Sigmoid colon (tissue), 7 donors: ENCODE results near the gene GALNT12. TPM values are rescaled to one million over a fixed set of nuclear protein-coding genes. Genes with fewer than 3 reads are reported as not detected.

Source experiments
- DNase-seq: peaks from one replicate; pipeline ENCODE4 v3.0.0-alpha.2; 2019
- H3K27ac ChIP-seq, 4 donors: fragments of 200-600 bp; sonication (generic); one replicate each; pipeline ENCODE4 v1.5.1; 2016 to 2019; ENCODE audit warnings: mild to moderate bottlenecking in 1 of 4
- H3K27me3 ChIP-seq, 3 donors: fragments of 200-600 bp; sonication (generic); one replicate each; pipeline ENCODE4 v1.5.1; 2019; ENCODE audit warnings: mild to moderate bottlenecking in 1 of 3
- H3K36me3 ChIP-seq, 4 donors: fragments of 200-600 bp; sonication (generic); one replicate each; pipeline ENCODE4 v1.5.1; 2016 to 2019
- H3K4me1 ChIP-seq, 4 donors: fragments of 200-600 bp; sonication (generic); one replicate each; pipeline ENCODE4 v1.5.1; 2017 to 2019
- H3K4me3 ChIP-seq, 4 donors: fragments of 200-600 bp; sonication (generic); one replicate each; pipeline ENCODE4 v1.5.1; 2017 to 2019; ENCODE audit warnings: mild to moderate bottlenecking in 2 of 4, moderate library complexity in 1 of 4
- H3K9me3 ChIP-seq, 4 donors: fragments of 200-600 bp in 3 of 4; sonication (generic) in 3 of 4; one replicate each; pipeline versions ENCODE4 v1.5.1 to v1.6.1; 2013 to 2019
- EP300 ChIP-seq, 4 donors: sonication (generic); formaldehyde crosslinking; IDR thresholded peaks; one replicate each; pipeline ENCODE4 v1.6.1; 2017; ENCODE audit warnings: antibody characterized with exemption in 4 of 4
- POLR2A ChIP-seq, 2 donors: fragments of 450-650 bp; IDR thresholded peaks; one replicate each; pipeline ENCODE4 v1.6.1; 2016; ENCODE audit warnings: antibody characterized with exemption in 2 of 2, mild to moderate bottlenecking in 2 of 2, moderate library complexity in 2 of 2
- POLR2AphosphoS5 ChIP-seq, 4 donors: sonication (generic); formaldehyde crosslinking; IDR thresholded peaks; one replicate each; pipeline ENCODE4 v1.6.1; 2017; ENCODE audit warnings: antibody characterized with exemption in 4 of 4
- WGBS, 2 donors: extraction: QIAGEN DNeasy Blood & Tissue Kit; methylation state at CpG; one replicate each; pipeline ENCODE4 v1.1.7; 2013; 5-methylcytosine and 5-hydroxymethylcytosine counted together
- intact Hi-C: fragments of 100-400 bp; cut with DNase I; formaldehyde crosslinking; loops from one replicate; pipeline ENCODE4 v1.15.1; 2023
- polyA plus RNA-seq, 3 donors: library from polyadenylated mRNA; stranded (reverse); fragments of 200-250 nt; gene quantifications; one replicate each; pipeline ENCODE4 v1.2.3, GENCODE V29; 2013
- total RNA-seq, 4 donors: library from RNA; depleted of rRNA; stranded (reverse); fragments of >200 nt; gene quantifications; one replicate each; pipeline ENCODE4 v1.1.0, GENCODE V29; 2016
- TF ChIP-seq, protein P1 (sequence below), 4 experiments: fragments of 450-650 bp in 3 of 4; fragments of 200-600 bp in 1 of 4; IDR thresholded peaks; one replicate each; pipeline ENCODE4 v1.5.1; 2016 to 2019; ENCODE audit warnings: antibody characterized with exemption in 4 of 4, mild to moderate bottlenecking in 3 of 4, moderate library complexity in 2 of 4
- donor health status: healthy with polysubstance abuse.
- donor health status: Bipolar disorder and iron deficiency.
- donor health status: healthy.

GALNT12 gene
- total and polyA plus RNA-seq, 7 donors: 11.5 to 34.2 (median 18.9) TPM

DNA sequence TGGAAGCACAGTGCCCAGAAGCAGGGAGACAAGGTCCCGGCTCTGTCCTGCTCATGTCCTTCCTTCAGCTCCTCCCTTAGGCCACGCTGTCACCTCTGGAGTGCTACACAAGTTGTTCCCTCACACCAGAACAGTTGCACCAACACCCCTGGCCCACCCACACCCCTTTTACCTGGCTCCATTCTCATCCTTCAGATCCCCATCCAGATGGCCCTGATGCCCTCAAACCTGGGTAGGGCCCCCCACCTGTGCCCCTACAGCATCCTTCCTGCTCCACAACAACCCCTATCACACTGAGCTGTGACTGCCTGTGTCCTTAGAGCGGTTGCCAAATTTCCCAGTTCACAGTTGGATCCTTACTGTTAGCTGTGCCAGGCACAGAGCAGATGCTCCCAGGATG lies 40.3 kb upstream of the GALNT12 start:
- H3K27me3 ChIP-seq: no peaks in the 10 kb centered on the region
- no peaks in the 10 kb centered on the region for H3K4me1 ChIP-seq
- H3K36me3 ChIP-seq: peaks cover 20 to 79% (median 47%) of the 10 kb centered on the region in 4 donors
- TF ChIP-seq POLR2AphosphoS5 (IDR thresholded peaks at IDR 0.05) (no peak), POLR2A (IDR thresholded peaks at IDR 0.05) (no peak)
- TF ChIP-seq, protein P1, sequence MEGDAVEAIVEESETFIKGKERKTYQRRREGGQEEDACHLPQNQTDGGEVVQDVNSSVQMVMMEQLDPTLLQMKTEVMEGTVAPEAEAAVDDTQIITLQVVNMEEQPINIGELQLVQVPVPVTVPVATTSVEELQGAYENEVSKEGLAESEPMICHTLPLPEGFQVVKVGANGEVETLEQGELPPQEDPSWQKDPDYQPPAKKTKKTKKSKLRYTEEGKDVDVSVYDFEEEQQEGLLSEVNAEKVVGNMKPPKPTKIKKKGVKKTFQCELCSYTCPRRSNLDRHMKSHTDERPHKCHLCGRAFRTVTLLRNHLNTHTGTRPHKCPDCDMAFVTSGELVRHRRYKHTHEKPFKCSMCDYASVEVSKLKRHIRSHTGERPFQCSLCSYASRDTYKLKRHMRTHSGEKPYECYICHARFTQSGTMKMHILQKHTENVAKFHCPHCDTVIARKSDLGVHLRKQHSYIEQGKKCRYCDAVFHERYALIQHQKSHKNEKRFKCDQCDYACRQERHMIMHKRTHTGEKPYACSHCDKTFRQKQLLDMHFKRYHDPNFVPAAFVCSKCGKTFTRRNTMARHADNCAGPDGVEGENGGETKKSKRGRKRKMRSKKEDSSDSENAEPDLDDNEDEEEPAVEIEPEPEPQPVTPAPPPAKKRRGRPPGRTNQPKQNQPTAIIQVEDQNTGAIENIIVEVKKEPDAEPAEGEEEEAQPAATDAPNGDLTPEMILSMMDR (IDR thresholded peaks at IDR 0.05): no peak
- intact Hi-C loops: no loop called here
- no peaks in the 10 kb centered on the region for H3K9me3 ChIP-seq
- 93 to 96% methylated on average over 3 of the region's 3 CpGs for WGBS, 2 donors
- H3K27ac ChIP-seq: no peak overlapping the region
- no peak for DNase-seq
- no peak overlapping the region for H3K4me3 ChIP-seq

DNA sequence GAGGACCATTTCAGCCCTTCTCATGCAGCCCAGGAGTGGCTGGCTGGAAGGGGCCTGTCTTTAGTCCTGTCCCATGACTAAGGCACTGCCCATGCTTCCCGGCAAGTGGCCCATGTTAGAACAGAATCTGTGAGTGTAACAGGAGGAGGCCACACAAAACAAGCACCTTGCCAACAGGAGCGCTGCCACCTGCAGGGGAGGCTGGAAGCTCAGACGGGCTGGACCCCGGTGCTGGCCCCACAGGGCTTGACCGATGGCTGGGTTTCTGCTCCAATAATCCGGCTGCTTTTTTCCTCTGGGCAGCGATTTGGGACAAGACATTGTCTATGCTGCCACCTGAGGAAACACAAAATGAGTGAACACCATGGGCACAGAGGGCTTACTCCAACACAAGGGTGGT lies 39.6 kb upstream of the GALNT12 start:
- Histone ChIP-seq H3K4me1 (no peaks in the 10 kb centered on the region), H3K9me3 (no peaks in the 10 kb centered on the region), H3K27ac (no peak overlapping the region), H3K36me3 (peaks cover 27 to 86% (median 52%) of the 10 kb centered on the region in 4 donors), H3K4me3 (no peak overlapping the region), H3K27me3 (no peaks in the 10 kb centered on the region)
- 96% methylated on average over 7 of the region's 7 CpGs for WGBS, 2 donors
- intact Hi-C loops: no loop called here
- no peak for TF ChIP-seq POLR2AphosphoS5 (IDR thresholded peaks at IDR 0.05)
- TF ChIP-seq EP300 (IDR thresholded peaks at IDR 0.05): no peak
- TF ChIP-seq POLR2A (IDR thresholded peaks at IDR 0.05): no peak
- TF ChIP-seq, protein P1 (IDR thresholded peaks at IDR 0.05): no peak
- no peak for DNase-seq

GRCh38 chr9:98768344-98768743 lies 39.1 kb upstream of the GALNT12 start:
- no peak for TF ChIP-seq EP300 (IDR thresholded peaks at IDR 0.05)
- TF ChIP-seq POLR2A (IDR thresholded peaks at IDR 0.05): no peak
- TF ChIP-seq, protein P1 (IDR thresholded peaks at IDR 0.05): no peak
- no peak for TF ChIP-seq POLR2AphosphoS5 (IDR thresholded peaks at IDR 0.05)
- H3K36me3 ChIP-seq: peaks cover 30 to 90% (median 56%) of the 10 kb centered on the region in 4 donors
- H3K9me3 ChIP-seq: no peaks in the 10 kb centered on the region
- no peak for DNase-seq
- no peak overlapping the region for H3K27ac ChIP-seq
- intact Hi-C loops: no loop called here
- no peak overlapping the region for H3K4me3 ChIP-seq
- no peaks in the 10 kb centered on the region for H3K27me3 ChIP-seq
- 96% methylated on average over 9 of the region's 9 CpGs for WGBS, 2 donors
- no peaks in the 10 kb centered on the region for H3K4me1 ChIP-seq

DNA sequence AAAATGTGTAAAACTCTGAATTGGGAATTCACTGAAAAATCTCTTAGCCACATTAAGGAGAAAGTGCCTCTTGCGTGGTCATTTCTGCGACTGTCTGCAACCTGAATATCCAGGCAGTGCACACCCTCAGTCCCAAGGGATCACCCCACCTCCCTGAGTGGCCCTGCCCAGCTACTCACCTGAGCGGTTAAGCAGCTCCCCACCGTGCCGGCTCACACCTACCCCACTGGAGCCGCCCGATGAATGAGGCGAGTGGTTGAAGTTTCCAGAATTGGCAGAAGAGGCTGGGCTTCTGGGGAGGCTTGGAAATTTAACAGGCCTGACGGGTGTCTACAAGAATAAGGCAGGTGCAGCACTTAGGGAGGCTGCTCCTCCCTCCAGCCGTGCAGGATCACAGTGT lies 36.8 kb upstream of the GALNT12 start:
- Histone ChIP-seq H3K27me3 (no peaks in the 10 kb centered on the region), H3K27ac (no peak overlapping the region), H3K4me3 (no peak overlapping the region), H3K36me3 (peaks cover 38 to 89% (median 55%) of the 10 kb centered on the region in 4 donors), H3K4me1 (no peaks in the 10 kb centered on the region), H3K9me3 (no peaks in the 10 kb centered on the region)
- intact Hi-C loops: no loop called here
- DNase-seq: no peak
- TF ChIP-seq POLR2AphosphoS5 (IDR thresholded peaks at IDR 0.05) (no peak), EP300 (IDR thresholded peaks at IDR 0.05) (no peak), POLR2A (IDR thresholded peaks at IDR 0.05) (no peak)
- TF ChIP-seq, protein P1 (IDR thresholded peaks at IDR 0.05): no peak
- 96 to 98% methylated on average over 10 of the region's 10 CpGs for WGBS, 2 donors

- no peak for TF ChIP-seq POLR2AphosphoS5 (IDR thresholded peaks at IDR 0.05)
- TF ChIP-seq EP300 (IDR thresholded peaks at IDR 0.05): no peak
- no peak for TF ChIP-seq POLR2A (IDR thresholded peaks at IDR 0.05)
- TF ChIP-seq, protein P1 (IDR thresholded peaks at IDR 0.05): no peak
- Histone ChIP-seq H3K9me3 (no peaks in the 10 kb centered on the region), H3K27me3 (no peaks in the 10 kb centered on the region), H3K27ac (no peak overlapping the region), H3K36me3 (peaks cover 38 to 87% (median 55%) of the 10 kb centered on the region in 4 donors), H3K4me3 (no peak overlapping the region), H3K4me1 (no peaks in the 10 kb centered on the region)
- intact Hi-C loops: no loop called here
- WGBS, 2 donors: 94 to 97% methylated on average over 15 of the region's 15 CpGs
- DNase-seq: no peak
Measured at GRCh38 chr9:98771209-98771874, 36.1 kb upstream of the GALNT12 start.
